ENCODE measurements around the gene ATP8A1.
"Not testable (repeated sequence)": the region's sequence is repeated elsewhere in the genome, so short reads cannot be mapped to it uniquely, and the experiment has no call there.

Gene ATP8A1

DNA sequence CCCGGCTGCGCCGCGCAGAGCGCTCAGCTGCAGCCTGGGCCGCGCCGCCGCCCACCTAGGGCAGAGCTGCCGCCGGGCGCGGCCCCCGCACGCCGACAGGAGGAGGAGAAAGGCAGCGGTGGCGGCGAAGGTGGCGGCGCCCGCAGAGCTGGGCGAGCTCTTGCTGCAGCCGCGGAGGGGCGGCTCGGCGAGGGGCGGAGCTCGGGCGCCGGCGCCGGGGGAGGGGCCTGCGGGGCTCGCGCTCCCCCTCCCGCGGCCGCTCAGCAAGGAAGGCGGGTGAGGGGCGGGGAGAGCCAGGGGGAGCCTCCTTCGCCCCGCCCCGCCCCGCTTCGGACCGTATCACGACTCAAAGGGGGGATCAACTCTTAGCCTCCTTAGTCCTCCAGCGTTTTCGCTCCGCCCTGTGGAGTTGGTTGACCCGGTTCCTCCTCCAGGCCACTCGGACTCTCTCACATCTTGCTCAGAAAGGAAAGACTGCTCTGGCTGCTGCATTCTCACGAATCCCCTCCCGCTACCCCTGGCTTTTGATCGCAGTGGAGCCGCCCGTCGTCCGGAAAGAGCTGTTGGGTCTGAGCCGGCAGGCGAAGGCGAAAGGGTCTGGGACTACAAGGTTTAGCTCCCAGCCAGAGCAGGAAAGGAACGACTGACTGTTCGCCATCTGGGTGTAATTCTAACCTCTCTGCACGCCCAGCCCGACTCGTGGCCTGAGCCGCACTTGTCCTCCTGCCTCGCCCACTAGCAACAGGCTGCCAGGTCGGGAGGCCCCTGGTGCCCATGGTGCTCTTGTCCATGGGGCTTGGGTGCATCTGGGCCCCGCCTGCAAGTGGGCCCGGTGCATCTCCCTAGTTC is at the start of gene ATP8A1:
TSS of gene ATP8A1 (minus strand) at position 162 of the 849 bp plus-strand sequence. CDS start 232 bp downstream, outside the sequence.
- DNase-seq (ENCODE audit: low spot score) (peak; percentile 65), FAIRE-seq (no peak)

DNA sequence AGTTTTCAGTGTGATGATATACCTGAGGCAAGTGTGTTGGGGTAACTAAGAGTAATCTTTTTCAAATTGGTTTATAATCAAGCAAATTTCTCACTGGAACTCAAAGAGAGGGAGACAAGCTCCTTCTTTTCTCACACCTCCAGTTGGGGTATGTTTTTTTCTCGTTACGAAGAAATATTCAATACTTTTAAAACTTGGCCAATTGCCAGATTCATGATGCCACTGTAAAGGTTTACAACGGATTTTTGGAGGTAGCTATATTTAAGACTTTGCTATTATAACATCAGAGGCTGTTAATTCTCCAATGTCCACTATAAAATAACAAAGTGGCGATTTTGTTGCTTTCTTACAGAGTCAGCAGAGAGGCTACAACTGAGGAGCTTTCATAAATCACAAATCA is 49.2 kb upstream of the ATP8A1 start:
- FAIRE-seq (no peak), DNase-seq (ENCODE audit: low spot score) (no peak)

DNA sequence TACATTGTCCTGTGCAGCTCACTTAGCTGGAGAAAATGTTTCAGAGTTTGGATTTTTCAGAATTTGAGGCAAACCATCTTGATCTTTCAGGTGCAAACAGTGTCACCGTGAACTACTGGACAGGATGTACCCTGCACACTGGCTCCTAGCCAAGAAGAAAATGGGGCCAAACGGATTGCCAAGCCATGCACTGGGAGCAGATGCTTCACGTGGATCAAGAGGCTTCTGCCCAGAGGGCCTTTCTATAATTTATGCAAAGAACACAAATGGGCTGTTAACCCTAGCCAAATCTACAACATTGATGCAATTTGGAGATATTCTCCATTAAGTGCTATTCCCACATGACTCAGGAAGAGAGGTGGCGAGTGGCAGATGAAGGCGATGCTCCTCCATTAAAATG is 46.9 kb upstream of the ATP8A1 start:
- no peak for DNase-seq (ENCODE audit: low spot score)

DNA sequence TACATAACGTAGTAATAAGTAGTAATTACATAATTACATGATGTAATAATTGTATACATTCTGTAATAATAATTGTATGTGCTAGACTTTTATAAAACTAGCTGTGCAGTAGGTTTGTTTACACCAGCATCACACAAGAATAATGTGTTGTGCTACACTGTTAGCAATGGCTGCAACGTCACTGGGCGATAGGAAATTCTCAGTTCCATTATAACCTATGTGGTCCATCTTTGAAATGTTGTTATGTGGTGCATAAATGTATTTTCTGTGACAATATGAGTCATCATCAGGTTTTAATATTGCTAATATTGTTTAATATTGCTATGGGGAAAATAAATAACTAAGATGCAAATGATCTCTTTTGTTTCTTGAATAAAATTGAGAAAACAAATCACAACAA is 46.0 kb upstream of the ATP8A1 start:
- FAIRE-seq (no peak), DNase-seq (ENCODE audit: low spot score) (no peak)

More for the DNA sequence above, 46.9 kb upstream of the ATP8A1 start:
- FAIRE-seq, result no peak

DNA sequence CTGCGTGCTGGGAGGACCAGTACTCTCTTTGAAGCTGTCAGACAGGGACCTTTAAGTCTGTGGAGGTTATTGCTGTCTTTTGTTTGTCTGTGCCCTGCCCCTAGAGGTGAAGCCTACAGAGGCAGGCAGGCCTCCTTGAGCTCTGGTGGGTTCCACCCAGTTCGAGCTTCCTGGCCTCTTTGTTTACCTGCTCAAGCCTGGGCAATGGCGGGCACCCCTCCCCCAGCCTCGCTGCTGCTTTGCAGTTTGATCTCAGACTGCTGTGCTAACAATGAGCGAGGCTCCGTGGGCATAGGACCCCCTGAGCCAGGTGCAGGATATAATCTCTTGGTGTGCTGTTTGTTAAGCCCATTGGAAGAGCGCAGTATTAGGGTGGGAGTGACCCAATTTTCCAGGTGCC is 44.9 kb upstream of the ATP8A1 start:
- not testable (repeated sequence) for FAIRE-seq; DNase-seq (ENCODE audit: low spot score)

DNA sequence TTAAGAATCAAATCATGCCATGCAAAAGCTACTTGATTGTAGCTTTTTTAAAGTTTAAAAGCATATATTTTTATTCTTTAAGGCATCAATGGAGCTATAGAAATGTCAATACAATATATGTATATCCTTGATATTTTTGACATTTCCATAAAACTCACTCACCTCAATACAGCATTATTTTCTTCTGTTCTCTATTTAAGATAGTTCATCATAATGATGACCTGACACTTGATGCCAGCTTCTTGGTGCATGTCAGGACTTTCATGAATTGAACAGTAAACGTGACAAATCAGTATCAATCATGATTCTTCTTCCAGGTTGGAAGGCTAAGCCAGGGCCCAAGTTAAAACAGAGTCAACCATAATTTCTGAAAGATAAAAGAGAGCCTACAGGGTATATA is 33.6 kb upstream of the ATP8A1 start:
- FAIRE-seq (no peak), DNase-seq (ENCODE audit: low spot score) (no peak)

DNA sequence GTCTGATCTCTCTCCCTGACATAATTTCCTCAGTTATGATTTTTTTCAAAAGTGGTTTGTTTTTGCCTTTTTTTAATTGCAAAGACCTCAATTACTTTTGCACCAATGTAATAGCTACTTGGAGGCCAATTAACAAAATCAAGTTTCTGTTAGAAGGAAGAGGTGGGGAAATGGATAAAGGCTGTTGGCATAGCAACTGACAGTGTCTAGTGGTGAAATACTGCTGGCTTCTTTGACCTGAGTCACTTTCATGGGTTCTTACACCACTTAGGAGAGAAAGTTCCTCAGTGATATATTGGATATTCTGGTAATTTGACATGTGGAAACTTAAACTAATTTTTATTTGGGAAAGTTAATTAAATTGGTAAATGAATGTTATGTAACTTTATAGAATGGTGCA is 26.5 kb upstream of the ATP8A1 start:
- FAIRE-seq, result no peak
- DNase-seq (ENCODE audit: low spot score), result no peak

DNA sequence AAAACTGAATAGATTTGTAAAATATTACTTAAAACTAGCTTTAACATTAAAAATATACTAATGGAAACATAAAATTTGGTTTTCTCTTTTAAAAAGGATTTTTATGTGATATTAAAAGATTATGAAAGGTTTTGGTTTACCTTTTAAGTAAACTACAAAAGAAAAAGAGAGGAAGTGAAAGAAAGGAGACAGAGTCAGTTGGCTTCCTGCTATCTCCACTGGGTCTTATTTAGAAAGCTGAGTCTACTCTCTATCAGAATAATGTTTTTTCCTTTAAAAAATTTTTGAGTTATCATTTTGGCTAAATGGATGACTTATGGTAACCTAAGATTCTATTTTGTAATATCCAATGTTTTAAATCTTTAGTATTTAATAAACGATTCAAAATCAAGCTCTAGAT is 21.6 kb upstream of the ATP8A1 start:
- DNase-seq (ENCODE audit: low spot score) (no peak), FAIRE-seq (no peak)

DNA sequence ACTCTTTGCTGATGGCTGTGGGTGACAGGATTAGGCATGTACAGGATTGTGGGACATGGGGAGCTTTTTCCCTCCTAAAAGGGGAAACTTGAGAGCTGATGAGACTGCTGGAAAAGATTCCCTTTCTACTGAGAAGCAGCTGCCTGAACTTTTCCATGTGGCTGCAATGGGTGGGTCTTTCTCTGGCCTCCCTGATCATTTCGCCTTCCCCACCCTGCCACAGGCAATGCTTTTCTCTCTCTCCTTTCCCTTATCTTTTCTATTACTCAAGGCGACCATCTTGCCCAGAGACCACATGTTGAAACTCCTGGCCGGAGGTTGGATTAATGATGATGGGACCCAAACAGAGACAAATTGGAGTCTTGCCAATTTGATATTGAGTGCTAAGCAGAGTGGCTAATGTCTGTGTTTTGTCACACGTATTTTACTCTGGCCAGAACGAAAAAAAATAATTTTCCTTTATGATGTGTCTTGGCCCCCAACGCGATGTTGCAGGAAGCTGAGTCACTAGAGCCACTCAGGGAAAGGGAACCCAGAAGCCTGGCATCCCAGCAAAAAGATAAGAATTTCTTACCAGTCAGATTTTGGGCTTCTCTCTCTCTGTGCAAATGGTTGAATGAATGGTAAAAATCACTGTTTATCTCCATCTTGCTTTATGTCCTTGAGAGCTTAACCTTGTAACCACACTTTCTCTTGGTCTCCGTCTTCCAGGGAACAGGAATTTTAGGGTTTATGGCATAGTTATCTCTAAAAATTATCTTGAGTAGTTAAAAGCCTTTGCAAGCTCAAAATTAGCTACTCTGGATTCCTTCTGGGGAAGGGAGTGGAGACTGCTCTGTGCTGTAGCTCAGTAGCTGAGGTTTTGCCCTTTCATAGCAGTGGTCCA is 19.4 kb upstream of the ATP8A1 start:
- no peak for DNase-seq (ENCODE audit: low spot score)
- FAIRE-seq, result no peak

DNA sequence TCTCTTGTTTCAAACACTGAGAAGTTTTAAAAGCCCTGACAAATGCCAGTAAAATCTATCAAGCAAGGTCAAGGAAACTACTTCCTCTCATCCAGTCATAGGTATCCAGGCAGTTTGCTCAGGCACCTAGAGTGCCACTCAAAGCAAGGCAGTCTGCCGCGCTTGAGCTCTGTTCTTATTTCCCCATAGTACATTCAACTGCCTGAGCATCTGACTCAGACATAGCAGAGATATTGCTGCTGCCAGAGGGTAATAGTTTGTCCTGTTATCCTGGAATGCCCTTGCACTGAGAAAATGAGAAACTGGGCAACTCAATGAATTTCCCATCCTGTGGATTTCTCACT is 16.1 kb upstream of the ATP8A1 start:
- DNase-seq (ENCODE audit: low spot score), result no peak
- FAIRE-seq, result no peak

DNA sequence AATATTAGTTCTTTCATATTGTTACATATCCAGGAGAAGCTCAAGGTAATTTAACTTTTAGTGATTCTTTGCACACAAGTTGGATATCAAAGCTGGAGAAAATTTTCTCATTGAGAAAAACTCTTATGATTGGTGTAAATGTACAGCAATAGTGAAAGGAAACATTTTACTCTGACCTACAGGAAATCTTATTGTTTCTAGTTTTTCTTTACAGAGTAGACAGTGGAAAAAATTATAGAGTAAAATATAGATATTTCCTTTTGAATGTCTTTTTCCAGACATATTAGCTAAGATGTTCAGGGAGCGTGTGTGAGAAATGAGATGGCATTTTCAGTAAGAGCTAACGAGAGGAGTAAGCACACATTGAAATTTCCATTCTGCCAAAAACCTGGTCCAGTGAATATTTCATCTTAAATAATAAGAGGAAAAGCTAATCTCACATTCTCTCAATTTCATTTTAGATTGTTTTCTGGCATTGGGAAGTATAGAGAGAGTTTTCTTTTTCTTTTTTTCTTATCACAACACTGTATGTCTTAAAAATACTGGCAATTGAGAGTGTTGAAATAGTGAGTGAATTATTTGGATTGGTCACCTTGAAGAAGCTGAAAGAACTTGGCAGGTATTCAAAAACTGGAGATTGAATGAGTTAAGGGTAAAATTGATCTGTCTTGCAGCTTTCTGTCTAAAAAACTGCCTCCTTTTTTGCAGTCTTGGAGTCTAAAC is 15.6 kb upstream of the ATP8A1 start:
- DNase-seq (ENCODE audit: low spot score) (no peak), FAIRE-seq (no peak)

DNA sequence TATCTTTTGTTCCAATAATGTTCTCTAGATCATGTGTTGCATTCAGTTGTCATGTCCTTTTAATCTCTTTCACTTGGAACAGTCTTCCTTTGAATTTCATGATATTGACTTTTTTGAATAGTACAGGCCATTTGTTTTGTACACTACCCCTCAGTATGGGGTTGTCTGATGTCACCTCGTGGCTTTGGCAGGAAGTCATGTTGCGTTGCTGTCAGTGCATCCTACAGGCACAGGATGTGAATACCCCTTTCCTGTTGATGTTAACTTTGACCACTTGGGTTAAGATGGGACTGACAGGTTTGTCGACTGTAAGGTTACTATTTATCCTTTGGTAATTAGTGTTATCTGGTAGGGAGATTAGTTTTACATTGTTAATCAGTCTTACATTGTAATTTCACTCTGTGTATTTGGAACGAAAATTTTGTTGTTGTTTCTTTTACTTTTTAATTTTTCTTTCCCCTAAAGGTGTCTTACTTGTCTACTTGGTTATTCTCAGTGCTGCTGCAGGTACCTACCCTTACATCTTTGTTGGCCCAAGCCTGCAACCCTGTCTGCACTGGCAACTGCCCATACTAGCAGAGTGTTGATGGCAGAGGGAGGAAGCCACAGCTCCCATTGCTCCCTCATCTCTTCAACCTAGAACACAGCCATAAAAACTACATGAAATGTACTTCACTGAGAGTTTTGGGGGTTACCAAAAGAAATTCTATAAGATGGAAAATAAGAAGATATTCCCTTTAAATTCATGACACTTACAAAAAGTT is 14.7 kb upstream of the ATP8A1 start:
- DNase-seq (ENCODE audit: low spot score) (no peak), FAIRE-seq (no peak)

DNA sequence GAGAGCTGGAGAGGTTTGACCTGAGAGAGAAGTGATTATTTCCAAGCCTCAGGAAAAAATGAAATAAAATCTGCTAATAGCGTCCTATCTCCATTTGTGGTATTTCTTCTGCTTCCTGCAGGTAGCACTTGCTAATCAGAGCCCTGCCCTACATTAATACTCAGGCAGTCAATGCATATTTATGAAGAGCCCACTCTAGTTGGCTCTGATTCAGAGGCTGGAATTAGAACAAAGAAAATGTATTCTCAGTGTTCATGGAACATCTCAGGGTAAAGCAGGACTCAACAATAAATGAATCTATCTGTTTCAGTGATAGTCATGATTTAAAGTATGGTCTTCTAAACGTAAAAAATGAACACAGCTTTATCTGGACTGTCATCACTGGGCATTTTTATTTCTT is 1.4 kb upstream of the ATP8A1 start:
- no peak for DNase-seq (ENCODE audit: low spot score)
- no peak for FAIRE-seq

DNA sequence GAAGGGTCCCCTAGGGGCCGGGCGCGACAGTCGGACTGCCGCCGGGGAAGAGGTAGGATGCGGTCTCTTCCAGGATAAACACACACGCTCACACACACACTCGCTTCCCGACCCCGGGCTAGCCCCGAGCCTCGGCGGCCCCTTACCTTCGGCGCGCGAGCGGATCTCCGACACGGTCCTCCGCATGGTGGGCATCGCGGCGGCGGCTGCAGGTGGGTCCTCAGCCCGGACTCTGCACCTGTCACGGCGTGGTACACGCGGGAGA is 294 bp downstream of the ATP8A1 start:
- FAIRE-seq, result no peak

DNA sequence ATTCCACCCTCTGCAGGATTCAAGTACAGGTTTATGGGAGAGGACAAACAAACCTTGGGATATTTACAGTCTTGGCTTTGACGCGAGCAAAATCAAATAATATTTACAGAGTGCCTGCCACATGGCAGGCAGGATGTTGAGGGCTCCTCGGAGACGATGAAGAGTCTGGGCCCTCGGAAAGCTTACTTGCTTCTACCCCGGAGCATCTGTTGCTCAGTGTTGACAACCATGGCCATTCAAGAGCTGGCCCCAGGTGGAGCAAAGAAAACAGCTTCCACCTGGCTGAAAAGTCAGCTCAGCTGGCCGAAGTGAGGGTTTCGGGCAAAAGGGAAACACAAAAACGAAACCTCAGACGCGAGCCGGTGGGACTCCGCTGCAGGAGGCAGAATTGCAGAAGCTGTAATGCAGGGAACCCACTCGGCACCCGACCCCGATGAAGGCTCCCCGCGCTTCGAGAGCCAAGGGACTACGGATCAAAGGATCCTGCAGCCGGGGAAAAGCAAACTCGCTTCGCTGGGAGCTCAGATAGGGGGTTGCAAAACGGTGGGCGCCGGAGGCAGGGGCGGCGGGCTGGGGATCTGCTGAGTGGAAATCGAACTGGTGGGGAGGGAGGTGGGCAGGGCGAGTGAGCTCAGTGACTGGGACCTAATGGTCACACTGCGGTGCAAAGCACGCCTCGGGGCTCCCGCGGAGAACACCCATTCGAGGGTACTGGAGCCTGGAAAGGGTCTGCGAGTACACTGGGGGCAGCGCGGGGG is 805 bp downstream of the ATP8A1 start:
- no peak for FAIRE-seq
- DNase-seq (ENCODE audit: low spot score), result no peak

More for the DNA sequence above, 294 bp downstream of the ATP8A1 start:
- DNase-seq (ENCODE audit: low spot score), result no peak

DNA sequence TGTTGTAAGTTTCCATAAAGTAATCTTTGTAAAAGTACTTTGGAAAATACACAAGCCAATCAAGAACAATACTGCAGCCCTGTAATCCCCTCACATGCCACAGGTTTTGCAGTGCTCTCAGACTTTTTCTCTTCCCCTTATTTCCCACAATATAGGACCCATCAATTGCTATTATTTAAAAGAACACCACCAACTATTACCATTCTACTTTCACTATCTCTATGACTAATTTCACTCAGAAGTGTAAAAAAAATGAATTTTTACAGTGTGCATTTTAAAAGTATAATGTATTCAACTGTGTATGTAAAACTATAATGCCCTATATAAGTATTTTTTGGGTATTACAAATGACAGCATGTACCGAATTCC is 1.7 kb downstream of the ATP8A1 start:
- no peak for FAIRE-seq
- DNase-seq (ENCODE audit: low spot score), result no peak

DNA sequence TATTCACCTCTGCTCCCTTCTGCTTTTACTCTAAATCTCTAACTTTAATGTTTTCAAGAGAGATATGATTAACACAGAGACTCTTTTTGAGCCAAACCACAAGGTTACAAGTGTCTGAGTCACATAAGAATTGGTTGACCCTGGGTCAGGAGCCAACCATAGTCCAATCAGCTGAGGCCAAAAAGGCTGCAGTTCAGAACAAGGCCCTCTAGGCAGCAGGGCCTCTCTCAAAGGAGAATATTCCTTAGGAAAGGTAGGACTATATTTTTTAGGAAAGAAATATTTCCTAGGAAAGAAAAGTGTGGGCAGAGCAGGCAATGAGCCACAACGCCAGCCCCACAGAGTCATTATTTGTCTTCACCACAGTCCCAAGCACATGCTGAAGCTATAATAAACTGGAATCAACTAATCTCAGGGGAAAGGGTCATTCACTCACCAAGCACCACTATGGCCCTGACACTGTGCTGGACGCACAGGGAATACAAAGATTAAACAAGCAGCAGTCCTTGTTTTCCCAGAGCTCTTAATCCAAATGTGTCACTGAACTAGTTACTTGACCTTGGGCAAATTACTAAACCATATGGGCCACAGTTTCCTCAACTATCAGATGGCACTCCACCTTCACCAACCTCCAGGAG is 2.2 kb downstream of the ATP8A1 start:
- FAIRE-seq, result peak; percentile 99

DNA sequence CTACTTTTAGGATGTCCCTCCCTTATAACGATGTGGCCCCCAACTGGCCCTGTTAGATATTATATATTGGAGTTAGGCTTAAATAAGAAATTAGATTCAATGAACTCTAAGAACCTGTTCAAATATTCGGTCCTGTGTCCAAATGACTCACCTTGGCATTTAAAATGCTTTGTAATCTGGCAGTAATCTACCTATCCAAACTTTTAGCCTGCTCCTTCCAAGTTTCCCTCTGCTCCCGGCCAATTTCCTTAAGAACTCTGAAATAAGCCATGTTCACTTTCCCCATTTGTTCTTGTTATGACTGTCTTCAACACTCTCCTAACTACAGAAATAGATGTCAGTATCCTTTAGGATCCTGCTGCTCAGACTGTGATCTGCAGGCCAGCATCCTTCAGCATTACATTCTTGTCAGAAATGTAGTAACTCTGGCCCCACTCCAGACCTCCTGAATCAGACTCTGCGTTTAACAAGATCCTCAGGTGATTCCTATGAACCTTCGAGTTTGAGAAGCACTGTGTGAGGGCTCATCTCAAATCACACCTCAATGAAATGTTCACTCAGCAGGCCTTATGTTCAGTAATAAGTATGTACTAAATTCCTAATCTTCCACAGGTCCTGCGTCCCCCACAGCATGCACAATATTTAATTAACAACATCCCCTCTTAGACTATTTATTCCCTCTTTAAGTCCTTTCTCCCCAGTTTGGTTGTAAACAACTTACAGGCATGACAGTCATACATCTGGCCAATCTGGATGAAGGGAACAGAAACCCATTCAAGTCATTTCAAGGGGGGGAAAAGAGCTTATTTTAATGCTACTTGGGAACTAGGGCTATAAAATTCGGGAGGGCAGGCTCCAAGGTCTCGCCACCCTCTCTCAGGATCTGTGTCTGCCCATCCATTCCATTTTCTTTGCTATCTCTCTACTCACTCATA is 3.0 kb downstream of the ATP8A1 start:
- FAIRE-seq, result no peak
- DNase-seq (ENCODE audit: low spot score), result no peak

More for the DNA sequence above, 2.2 kb downstream of the ATP8A1 start:
- DNase-seq (ENCODE audit: low spot score), result peak; percentile 89

All from RCC 7860 (cell line).